WERI-Rb-1 (cell line): ENCODE results near the gene ZNF205.

Experiments
- DNase-seq: peaks from one replicate; pipeline ENCODE4 v3.0.0-alpha.2; 2020
- H3K27ac ChIP-seq: fragments of 250-450 bp; sonication (Bioruptor Pico); 2 replicates; pipeline ENCODE4 v1.5.1; 2020; ENCODE audit warnings: mild to moderate bottlenecking, moderate library complexity
- H3K27me3 ChIP-seq: fragments of 250-450 bp; sonication (Bioruptor Pico); 2 replicates; pipeline ENCODE4 v1.5.1; 2021; ENCODE audit warnings: mild to moderate bottlenecking, low read depth, moderate library complexity; ENCODE audit not compliant: insufficient read depth, severe bottlenecking
- H3K36me3 ChIP-seq: fragments of 250-450 bp; sonication (Bioruptor Pico); 2 replicates; pipeline ENCODE4 v1.5.1; 2020; ENCODE audit warnings: mild to moderate bottlenecking, moderate library complexity
- H3K4me3 ChIP-seq: 2 replicates; pipeline ENCODE4 v1.5.1; 2011; ENCODE audit warnings: low read depth, mild to moderate bottlenecking, control low read depth, low read length
- H3K9me3 ChIP-seq: fragments of 250-450 bp; sonication (Bioruptor Pico); 2 replicates; pipeline ENCODE4 v1.5.1; 2021; ENCODE audit warnings: mild to moderate bottlenecking, moderate library complexity; ENCODE audit not compliant: severe bottlenecking
- CTCF ChIP-seq: IDR thresholded peaks from 2 replicates; pipeline ENCODE4 v1.5.1; 2011; ENCODE audit warnings: low read depth, mild to moderate bottlenecking, control low read depth, inconsistent platforms, low read length

The ZNF205 gene

DNA sequence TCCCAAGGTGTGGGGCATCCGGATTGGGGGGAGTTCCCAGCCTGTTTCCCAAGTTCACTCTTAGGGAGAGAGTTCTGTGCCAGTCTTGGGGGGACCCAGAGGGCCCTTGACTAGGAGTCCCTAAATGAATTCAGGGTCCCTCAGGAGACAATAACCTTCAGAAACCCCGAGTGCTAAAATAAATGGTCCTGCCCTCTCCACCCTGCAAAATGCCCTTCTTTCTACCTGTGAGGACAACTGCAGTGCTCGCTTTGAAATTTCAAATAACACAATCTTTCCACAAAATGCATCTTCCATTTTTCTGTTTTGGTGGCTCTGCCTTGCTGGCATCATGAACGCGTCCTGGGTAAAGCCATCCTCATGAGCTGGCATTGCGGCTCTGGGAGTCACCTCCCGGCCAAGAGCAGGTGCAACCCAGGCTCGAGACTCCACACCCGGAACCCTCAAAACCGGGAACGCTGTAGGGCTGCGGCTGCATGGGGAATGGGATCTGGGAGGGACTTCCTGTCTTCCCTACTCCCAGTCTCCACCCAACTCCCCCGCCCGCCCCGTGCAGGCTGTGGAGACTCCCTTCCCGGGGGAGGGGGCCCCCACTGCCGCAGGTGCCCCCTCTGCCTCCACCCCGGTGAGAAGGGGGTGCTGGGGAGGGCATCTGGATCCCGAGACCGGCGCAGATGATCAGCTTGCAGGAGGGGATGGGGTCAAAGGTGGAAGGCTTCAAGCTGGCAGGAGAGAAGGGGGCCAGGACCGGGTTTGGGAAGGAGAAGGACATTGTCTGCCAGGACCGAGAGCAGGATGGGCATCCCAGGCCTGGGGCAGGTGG, at the start of gene ZNF205:
ZNF205 (plus strand) TSS at position 529 of the 823 bp plus-strand sequence. CDS start 845 bp downstream, outside the sequence.
- H3K27ac ChIP-seq = peak within 1 kb of the TSS; percentile 58
- peaks cover 10% of the 10 kb centered on the region for H3K36me3 ChIP-seq
- DNase-seq = peak; percentile 88
- no peaks in the 10 kb centered on the region for H3K9me3 ChIP-seq
- no peak for TF ChIP-seq CTCF
- peak within 1 kb of the TSS; percentile 73 for H3K4me3 ChIP-seq
- H3K27me3 ChIP-seq = no peaks in the 10 kb centered on the region

DNA sequence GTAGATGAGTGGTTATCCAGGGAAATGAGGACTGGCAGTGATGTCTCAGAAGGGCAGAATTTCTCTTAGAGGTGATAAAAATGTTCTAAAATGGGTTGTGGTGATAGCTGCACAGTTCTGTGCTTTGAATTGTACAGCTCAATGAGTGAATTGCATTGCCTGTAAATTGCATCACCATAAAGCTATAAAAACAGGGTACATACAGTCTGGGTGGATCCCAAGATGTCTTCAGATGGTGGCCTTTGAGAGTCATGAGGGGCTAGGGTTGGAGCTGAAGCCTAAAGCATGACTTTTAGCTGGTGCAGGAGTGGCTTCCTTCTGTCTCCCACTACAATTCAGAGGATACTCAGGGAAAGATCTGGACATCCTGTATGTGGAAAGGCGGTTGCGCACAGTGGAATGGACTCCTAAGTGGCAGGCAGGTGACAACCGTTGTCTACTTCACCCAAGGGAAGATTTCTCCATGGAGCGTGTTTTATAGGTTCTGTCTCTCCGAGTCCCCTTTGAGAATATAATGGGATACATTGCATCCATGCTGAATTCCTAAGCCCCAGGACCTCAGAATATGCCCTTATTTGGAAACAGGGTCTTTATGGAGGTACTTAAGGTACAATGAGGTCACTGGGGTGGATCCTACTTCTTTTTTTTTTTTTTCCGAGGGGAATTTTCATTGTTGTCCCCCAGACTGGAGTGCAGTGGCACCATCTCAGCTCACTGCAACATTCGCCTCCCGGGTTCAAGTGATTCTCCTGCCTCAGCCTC, 48.6 kb upstream of the ZNF205 start:
- H3K27me3 ChIP-seq = no peaks in the 10 kb centered on the region
- TF ChIP-seq CTCF = no peak
- H3K36me3 ChIP-seq = no peaks in the 10 kb centered on the region
- no peak overlapping the region for H3K4me3 ChIP-seq
- H3K27ac ChIP-seq = no peak overlapping the region
- H3K9me3 ChIP-seq = no peaks in the 10 kb centered on the region
- no peak for DNase-seq

GRCh38 chr16:3065069-3065741, 47.2 kb upstream of the ZNF205 start, which contains the start of gene IL32:
TSS of gene IL32 (plus strand) at chr16:3065640. CDS start at chr16:3065812, 172 bp downstream.
- no peak for DNase-seq
- TF ChIP-seq CTCF = no peak
- no peaks in the 10 kb centered on the region for H3K27me3 ChIP-seq
- no peaks in the 10 kb centered on the region for H3K36me3 ChIP-seq
- H3K4me3 ChIP-seq = no peak within 1 kb of the TSS
- no peaks in the 10 kb centered on the region for H3K9me3 ChIP-seq
- no peak within 1 kb of the TSS; the same call in 1 of the 2 replicates for H3K27ac ChIP-seq

DNA sequence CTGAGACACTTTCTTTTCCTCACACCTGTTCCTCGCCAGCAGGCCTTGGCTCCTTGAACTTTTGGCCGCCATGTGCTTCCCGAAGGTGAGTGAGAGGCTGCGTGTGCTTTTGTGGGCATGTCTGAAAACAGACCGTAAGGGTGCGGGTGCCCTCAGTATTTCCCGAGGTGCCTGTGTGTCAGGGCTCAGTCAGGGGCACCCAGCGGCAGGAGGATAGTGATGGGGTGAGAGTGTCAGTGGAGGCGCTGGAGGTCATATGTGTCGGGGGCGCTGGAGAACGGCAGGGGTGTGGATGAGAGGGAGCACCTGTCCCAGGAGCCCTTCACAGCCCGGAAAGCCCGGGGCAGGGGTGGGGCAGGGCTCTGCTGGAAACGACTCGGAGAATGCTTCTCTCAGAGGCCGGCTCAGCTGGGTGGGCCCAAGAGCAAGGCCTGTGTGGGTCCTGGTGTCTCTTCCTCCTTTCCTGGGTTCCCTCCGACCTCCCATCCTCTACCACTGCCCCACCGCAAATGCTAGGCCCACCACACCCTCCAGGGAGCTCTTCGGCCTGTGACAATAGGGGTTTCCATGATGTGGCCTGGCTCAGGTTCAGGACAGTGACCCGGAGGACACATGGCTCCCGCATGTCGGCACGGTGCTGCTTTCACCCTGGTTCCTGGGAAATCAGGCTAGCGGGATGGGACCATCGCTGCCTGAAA, 46.5 kb upstream of the ZNF205 start:
- no peaks in the 10 kb centered on the region for H3K9me3 ChIP-seq
- no peak overlapping the region; the same call in 1 of the 2 replicates for H3K27ac ChIP-seq
- no peak for DNase-seq
- no peak for TF ChIP-seq CTCF
- H3K27me3 ChIP-seq = no peaks in the 10 kb centered on the region
- H3K4me3 ChIP-seq = no peak overlapping the region
- no peaks in the 10 kb centered on the region for H3K36me3 ChIP-seq

GRCh38 chr16:3066440-3066748, 46.0 kb upstream of the ZNF205 start:
- Histone ChIP-seq H3K27me3 (no peaks in the 10 kb centered on the region), H3K9me3 (no peaks in the 10 kb centered on the region), H3K36me3 (no peaks in the 10 kb centered on the region), H3K4me3 (no peak overlapping the region), H3K27ac (no peak overlapping the region; the same call in 1 of the 2 replicates)
- no peak for TF ChIP-seq CTCF
- DNase-seq = no peak
